GM12864 (cell line): ENCODE results near the gene EMILIN2.

Source experiments
- DNase-seq: peaks from one replicate; pipeline ENCODE4 v3.0.0-alpha.2; 2011; ENCODE audit warnings: low read depth
- H3K4me3 ChIP-seq: 2 replicates; pipeline ENCODE4 v1.5.1; 2011; ENCODE audit warnings: mild to moderate bottlenecking, low read depth, low read length, control low read depth
- CTCF ChIP-seq: IDR thresholded peaks from 2 replicates; pipeline ENCODE4 v1.5.1; 2011; ENCODE audit warnings: low read depth, mild to moderate bottlenecking, moderate library complexity, low read length, control low read depth, inconsistent platforms; ENCODE audit errors: missing control alignments

The EMILIN2 gene

GRCh38 chr18:2894841-2895370 lies 48.1 kb downstream of the EMILIN2 start:
- DNase-seq, result no peak
- TF ChIP-seq CTCF, result no peak
- no peak overlapping the region for H3K4me3 ChIP-seq

- H3K4me3 ChIP-seq, result no peak overlapping the region
- no peak for DNase-seq
- no peak for TF ChIP-seq CTCF
Observed at GRCh38 chr18:2895391-2895790, 48.6 kb downstream of the EMILIN2 start.

GRCh38 chr18:2896990-2897389 lies 50.2 kb downstream of the EMILIN2 start:
- H3K4me3 ChIP-seq, result no peak overlapping the region
- TF ChIP-seq CTCF, result no peak
- DNase-seq, result no peak

GRCh38 chr18:2897448-2898185 lies 50.8 kb downstream of the EMILIN2 start:
- DNase-seq, result no peak
- no peak overlapping the region for H3K4me3 ChIP-seq
- no peak for TF ChIP-seq CTCF

GRCh38 chr18:2898186-2898640 lies 51.4 kb downstream of the EMILIN2 start:
- H3K4me3 ChIP-seq, result no peak overlapping the region
- DNase-seq, result no peak
- no peak for TF ChIP-seq CTCF

- no peak overlapping the region for H3K4me3 ChIP-seq
- no peak for TF ChIP-seq CTCF
- DNase-seq, result no peak
Observed at GRCh38 chr18:2900684-2901422, 54.0 kb downstream of the EMILIN2 start.
